GM12874 (cell line): Measurements from ENCODE around the gene ADCY10.

Experiments
- CTCF ChIP-seq: IDR thresholded peaks from 2 replicates; pipeline ENCODE4 v1.5.1; 2011; ENCODE audit warnings: low read depth, mild to moderate bottlenecking, control low read depth, low read length, moderate library complexity; ENCODE audit not compliant: insufficient read depth

ADCY10 gene

GRCh38 chr1:167825419-167826079 lies 88.4 kb downstream of the ADCY10 start:
- TF ChIP-seq CTCF = no peak

GRCh38 chr1:167824163-167824794 lies 89.7 kb downstream of the ADCY10 start:
- TF ChIP-seq CTCF = no peak

- TF ChIP-seq CTCF = no peak
Measured at GRCh38 chr1:167821969-167822685, 91.8 kb downstream of the ADCY10 start.

- TF ChIP-seq CTCF = no peak
Measured at GRCh38 chr1:167821356-167821685, 92.6 kb downstream of the ADCY10 start.

GRCh38 chr1:167820684-167821355 lies 93.1 kb downstream of the ADCY10 start:
- no peak for TF ChIP-seq CTCF

GRCh38 chr1:167819849-167820683 lies 93.9 kb downstream of the ADCY10 start:
- TF ChIP-seq CTCF = no peak
